Stomach (tissue), 9 donors: Measurements from ENCODE around the gene PRL. TPM values are rescaled to one million over a fixed set of nuclear protein-coding genes. Genes with fewer than 3 reads are reported as not detected.

Experiments
- DNase-seq, 2 donors: peaks; one replicate each; pipeline versions ENCODE4 v3.0.0 to v3.0.0-alpha.2; 2013 to 2019
- H3K27ac ChIP-seq, 5 donors: fragments of 200-600 bp in 4 of 5; sonication (generic) in 4 of 5; one replicate each; pipeline ENCODE4 v1.5.1; 2013 to 2019; ENCODE audit warnings: mild to moderate bottlenecking in 1 of 5, moderate library complexity in 1 of 5
- H3K27me3 ChIP-seq, 3 donors: fragments of 200-600 bp; sonication (generic); one replicate each; pipeline ENCODE4 v1.5.1; 2017 to 2019; ENCODE audit warnings: mixed run types in 1 of 3
- H3K36me3 ChIP-seq, 4 donors: fragments of 200-600 bp; sonication (generic); 1 replicate in 3 of 4; 2 replicates in 1 of 4; pipeline ENCODE4 v1.5.1; 2016 to 2019
- H3K4me1 ChIP-seq, 4 donors: fragments of 200-600 bp; sonication (generic); one replicate each; pipeline ENCODE4 v1.5.1; 2016 to 2019
- H3K4me3 ChIP-seq, 4 donors: fragments of 200-600 bp; sonication (generic) in 3 of 4; one replicate each; pipeline ENCODE4 v1.5.1; 2016 to 2019; ENCODE audit warnings: mild to moderate bottlenecking in 1 of 4
- H3K9me3 ChIP-seq, 4 donors: fragments of 200-600 bp; sonication (generic); one replicate each; pipeline ENCODE4 v1.5.1; 2016 to 2019
- EP300 ChIP-seq: sonication (generic); formaldehyde crosslinking; IDR thresholded peaks from one replicate; pipeline ENCODE4 v1.6.1; 2017; ENCODE audit warnings: antibody characterized with exemption
- POLR2A ChIP-seq, 4 donors: fragments of 450-650 bp; IDR thresholded peaks; one replicate each; pipeline ENCODE4 v1.6.1; 2016; ENCODE audit warnings: antibody characterized with exemption in 4 of 4, control low read depth in 2 of 4, mild to moderate bottlenecking in 1 of 4, moderate library complexity in 1 of 4
- POLR2AphosphoS5 ChIP-seq, 3 donors: sonication (generic); formaldehyde crosslinking; IDR thresholded peaks; one replicate each; pipeline ENCODE4 v1.6.1; 2016; ENCODE audit warnings: antibody characterized with exemption in 3 of 3
- WGBS, 5 donors: extraction: QIAGEN DNeasy Blood & Tissue Kit in 3 of 5; methylation state at CpG; one replicate each; pipeline versions ENCODE4 v1.1.5 to v1.1.7; 2013 to 2018; 5-methylcytosine and 5-hydroxymethylcytosine counted together
- intact Hi-C: fragments of 100-400 bp; cut with DNase I; formaldehyde crosslinking; loops from one replicate; pipeline ENCODE4 v1.15.1; 2023; ENCODE audit warnings: low total_unique reads
- polyA plus RNA-seq, 3 donors: library from polyadenylated mRNA; stranded (reverse); fragments of 200-250 nt; gene quantifications; one replicate each; pipeline ENCODE4 v1.2.3, GENCODE V29; 2013
- total RNA-seq, 5 donors: library from RNA; depleted of rRNA; stranded (reverse); fragments of >200 nt; gene quantifications; one replicate each; pipeline versions ENCODE4 v1.1.0 to v1.2.3, GENCODE V29; 2014 to 2016
- TF ChIP-seq, protein P1 (sequence below), 7 experiments: fragments of 450-650 bp in 4 of 7; fragments of 200-600 bp in 3 of 7; sonication (generic) in 3 of 7; IDR thresholded peaks; one replicate each; pipeline ENCODE4 v1.5.1; 2016 to 2019; ENCODE audit warnings: antibody characterized with exemption in 7 of 7, control low read depth in 2 of 7, mild to moderate bottlenecking in 1 of 7
- donor health status: healthy with polysubstance abuse.
- donor health status: Bipolar disorder and iron deficiency.
- donor health status: healthy.

Gene PRL
- total and polyA plus RNA-seq, 8 donors = not detected

DNA sequence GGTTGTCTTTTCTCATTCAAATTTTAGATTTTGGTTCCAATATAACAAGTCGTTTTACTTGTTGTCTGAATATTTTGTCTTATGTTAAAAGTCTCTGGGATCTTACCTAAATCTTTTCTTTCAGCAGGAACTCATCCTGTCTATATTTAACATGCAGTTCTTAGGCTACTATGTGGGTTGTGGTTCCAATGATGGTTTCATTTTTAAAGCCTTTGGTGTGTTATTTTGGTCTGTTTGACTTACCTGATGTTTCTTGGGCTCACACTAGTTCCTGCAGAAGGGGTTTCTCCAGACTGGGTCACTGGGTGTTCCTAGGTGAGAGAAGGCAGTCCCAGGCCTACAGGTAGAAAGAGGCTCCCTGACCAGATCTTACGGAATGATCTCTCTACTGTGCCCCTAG lies 17.4 kb downstream of the PRL start:
- no peak overlapping the region for H3K27ac ChIP-seq
- 90 to 97% (median 92%) methylated on average over 2 of the region's 2 CpGs for WGBS, 5 donors
- no peaks in the 10 kb centered on the region for H3K36me3 ChIP-seq
- TF ChIP-seq POLR2AphosphoS5 (IDR thresholded peaks at IDR 0.05) (no peak), POLR2A (IDR thresholded peaks at IDR 0.05) (no peak), EP300 (no peak)
- TF ChIP-seq, protein P1, sequence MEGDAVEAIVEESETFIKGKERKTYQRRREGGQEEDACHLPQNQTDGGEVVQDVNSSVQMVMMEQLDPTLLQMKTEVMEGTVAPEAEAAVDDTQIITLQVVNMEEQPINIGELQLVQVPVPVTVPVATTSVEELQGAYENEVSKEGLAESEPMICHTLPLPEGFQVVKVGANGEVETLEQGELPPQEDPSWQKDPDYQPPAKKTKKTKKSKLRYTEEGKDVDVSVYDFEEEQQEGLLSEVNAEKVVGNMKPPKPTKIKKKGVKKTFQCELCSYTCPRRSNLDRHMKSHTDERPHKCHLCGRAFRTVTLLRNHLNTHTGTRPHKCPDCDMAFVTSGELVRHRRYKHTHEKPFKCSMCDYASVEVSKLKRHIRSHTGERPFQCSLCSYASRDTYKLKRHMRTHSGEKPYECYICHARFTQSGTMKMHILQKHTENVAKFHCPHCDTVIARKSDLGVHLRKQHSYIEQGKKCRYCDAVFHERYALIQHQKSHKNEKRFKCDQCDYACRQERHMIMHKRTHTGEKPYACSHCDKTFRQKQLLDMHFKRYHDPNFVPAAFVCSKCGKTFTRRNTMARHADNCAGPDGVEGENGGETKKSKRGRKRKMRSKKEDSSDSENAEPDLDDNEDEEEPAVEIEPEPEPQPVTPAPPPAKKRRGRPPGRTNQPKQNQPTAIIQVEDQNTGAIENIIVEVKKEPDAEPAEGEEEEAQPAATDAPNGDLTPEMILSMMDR (IDR thresholded peaks at IDR 0.05) = no peak
- no peaks in the 10 kb centered on the region for H3K27me3 ChIP-seq
- no peak for DNase-seq
- no peak overlapping the region for H3K4me3 ChIP-seq
- H3K4me1 ChIP-seq = no peaks in the 10 kb centered on the region
- peaks cover 0 to 11% (median 0%) of the 10 kb centered on the region in 4 donors for H3K9me3 ChIP-seq
- intact Hi-C loops = no loop called here

DNA sequence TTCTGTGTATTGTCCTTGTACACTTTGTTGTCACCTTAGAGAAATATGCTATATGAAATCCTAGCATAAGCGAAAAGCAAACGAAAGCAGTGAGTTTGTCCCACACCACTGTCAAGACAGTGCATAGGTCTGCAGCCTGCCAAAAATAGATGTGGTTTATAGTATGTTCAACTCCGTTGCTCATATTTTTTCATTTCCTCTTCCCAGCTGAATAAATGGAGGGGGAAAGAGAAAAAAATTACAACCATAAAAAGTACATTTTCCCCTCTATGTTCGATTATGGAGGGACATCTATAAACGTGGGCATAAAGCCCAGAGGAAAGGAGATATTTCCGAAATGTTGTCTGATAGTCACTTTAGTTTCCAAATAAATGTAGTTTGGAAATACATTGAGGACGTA lies 25.8 kb downstream of the PRL start:
- Histone ChIP-seq H3K4me1 (peaks cover 0 to 5% (median 0%) of the 10 kb centered on the region in 4 donors), H3K36me3 (no peaks in the 10 kb centered on the region), H3K9me3 (peaks cover 0 to 3% (median 0%) of the 10 kb centered on the region in 4 donors), H3K4me3 (no peak overlapping the region), H3K27me3 (no peaks in the 10 kb centered on the region), H3K27ac (no peak overlapping the region)
- peak in 1 of 2 donors; percentile 23 for DNase-seq
- no peak for TF ChIP-seq POLR2AphosphoS5 (IDR thresholded peaks at IDR 0.05)
- no peak for TF ChIP-seq POLR2A (IDR thresholded peaks at IDR 0.05)
- TF ChIP-seq, protein P1 (IDR thresholded peaks at IDR 0.05) = no peak
- TF ChIP-seq EP300 = no peak
- intact Hi-C loops = no loop called here
- 51 to 63% (median 57%) methylated on average over 7 of the region's 7 CpGs for WGBS, 5 donors

DNA sequence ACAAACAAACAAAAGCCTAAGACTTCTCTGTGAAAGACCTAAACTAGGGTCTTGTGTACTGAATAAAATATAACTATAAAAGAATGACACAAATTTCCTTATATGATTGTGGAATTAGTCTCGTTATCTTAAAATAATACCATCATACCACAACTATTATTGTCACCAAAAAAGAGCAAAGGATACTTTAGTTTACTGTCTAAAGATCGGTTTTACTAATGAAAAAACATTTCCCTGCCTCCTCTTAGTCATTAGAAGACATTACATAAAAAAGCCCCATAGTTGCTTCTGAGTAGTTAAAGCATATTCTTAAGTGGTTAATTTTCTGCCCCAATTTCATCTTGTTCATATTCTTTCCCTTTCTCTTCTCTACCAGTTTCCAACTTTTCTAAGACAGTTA lies 33.1 kb downstream of the PRL start:
- H3K4me1 ChIP-seq = no peaks in the 10 kb centered on the region
- DNase-seq = no peak
- H3K4me3 ChIP-seq = no peak overlapping the region
- intact Hi-C loops = no loop called here
- H3K36me3 ChIP-seq = no peaks in the 10 kb centered on the region
- no peaks in the 10 kb centered on the region for H3K27me3 ChIP-seq
- TF ChIP-seq EP300 = no peak
- 83 to 84% (median 83%) methylated on average over 2 of the region's 2 CpGs for WGBS, 5 donors
- H3K9me3 ChIP-seq = no peaks in the 10 kb centered on the region
- H3K27ac ChIP-seq = no peak overlapping the region

DNA sequence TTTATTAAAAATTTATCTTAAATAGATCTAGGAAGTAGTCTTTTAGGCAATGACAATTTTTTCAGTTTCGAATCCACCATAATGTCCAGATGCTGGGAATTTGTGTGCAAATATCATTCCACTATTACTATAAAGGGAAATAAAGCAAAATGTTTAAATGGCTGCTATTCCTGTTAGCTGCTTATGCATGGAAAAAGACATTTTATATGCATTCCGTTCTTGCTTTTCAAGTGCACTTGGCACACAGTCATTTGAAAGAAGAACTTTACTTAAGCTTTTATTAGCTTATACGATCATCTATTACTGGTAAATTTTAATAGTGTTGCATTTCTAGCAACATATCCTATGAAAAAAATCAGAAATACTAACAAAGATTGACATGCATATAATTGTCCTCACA lies 42.0 kb downstream of the PRL start:
- H3K27ac ChIP-seq = no peak overlapping the region
- intact Hi-C loops = no loop called here
- no peaks in the 10 kb centered on the region for H3K27me3 ChIP-seq
- no peak overlapping the region for H3K4me3 ChIP-seq
- H3K4me1 ChIP-seq = no peaks in the 10 kb centered on the region
- TF ChIP-seq POLR2AphosphoS5 (IDR thresholded peaks at IDR 0.05) (no peak), POLR2A (IDR thresholded peaks at IDR 0.05) (no peak), EP300 (no peak)
- TF ChIP-seq, protein P1 (IDR thresholded peaks at IDR 0.05) = no peak
- WGBS, 5 donors = 69 to 85% (median 78%) methylated on average over 3 of the region's 3 CpGs
- H3K9me3 ChIP-seq = no peaks in the 10 kb centered on the region
- H3K36me3 ChIP-seq = no peaks in the 10 kb centered on the region
- no peak for DNase-seq

DNA sequence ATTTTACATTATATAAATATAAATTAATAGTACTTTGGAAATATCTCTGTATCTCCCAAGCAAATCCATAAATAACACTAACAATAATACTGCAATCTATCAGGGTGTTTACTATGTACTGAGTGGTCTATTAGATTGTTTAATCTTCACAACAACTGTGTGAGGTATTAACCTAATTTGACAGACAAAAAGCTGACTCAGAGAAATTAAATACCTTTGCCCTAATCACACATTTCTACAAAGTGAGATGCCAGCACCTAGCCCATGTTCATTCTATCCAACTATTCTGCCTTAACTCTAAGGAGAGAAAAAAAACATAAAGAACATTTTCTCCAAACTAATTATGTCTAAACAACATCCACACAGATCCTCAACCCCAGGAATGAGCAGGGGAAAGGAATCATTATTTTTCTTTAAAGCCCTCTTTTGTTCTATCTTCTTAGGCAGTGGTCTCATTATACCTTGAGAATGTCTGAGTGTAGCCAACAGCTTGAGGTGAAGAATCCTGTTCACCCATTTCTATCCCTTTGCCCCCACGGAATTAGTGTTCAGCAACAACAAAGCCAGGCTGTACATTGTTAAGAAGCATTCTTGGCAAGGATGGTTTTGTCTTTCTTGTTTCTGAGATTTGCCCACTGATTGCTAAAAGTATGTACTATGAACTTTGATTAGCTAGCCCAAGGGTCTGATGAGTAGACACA lies 42.7 kb downstream of the PRL start:
- Histone ChIP-seq H3K36me3 (no peaks in the 10 kb centered on the region), H3K9me3 (no peaks in the 10 kb centered on the region), H3K27ac (no peak overlapping the region), H3K4me1 (no peaks in the 10 kb centered on the region), H3K27me3 (no peaks in the 10 kb centered on the region), H3K4me3 (no peak overlapping the region)
- intact Hi-C loops = no loop called here
- TF ChIP-seq POLR2AphosphoS5 (IDR thresholded peaks at IDR 0.05) (no peak), EP300 (no peak), POLR2A (IDR thresholded peaks at IDR 0.05) (no peak)
- TF ChIP-seq, protein P1 (IDR thresholded peaks at IDR 0.05) = no peak
- 41 to 73% (median 65%) methylated on average over 1 of the region's 1 CpG for WGBS, 5 donors
- no peak for DNase-seq
